K562 (cell line): ENCODE data around the gene DLGAP1. TPM values are rescaled to one million over a fixed set of nuclear protein-coding genes. Genes with fewer than 3 reads are reported as not detected.
A peak's percentile ranks its signal among the peaks of the same experiment; 100 is the strongest.

Experiments
- ASH1L ChIP-seq: fragments of 450-650 bp; IDR thresholded peaks from 2 replicates; pipeline ENCODE4 v1.6.1; 2018; ENCODE audit warnings: borderline replicate concordance, mild to moderate bottlenecking, low read depth; ENCODE audit not compliant: partially characterized antibody
- CBX5 ChIP-seq: IDR thresholded peaks from 2 replicates; pipeline ENCODE4 v1.6.1; 2014; ENCODE audit warnings: low read depth, borderline replicate concordance
- POLR3G ChIP-seq: IDR thresholded peaks from 2 replicates; pipeline ENCODE4 v1.6.1; 2011; ENCODE audit not compliant: insufficient read length, insufficient replicate concordance; ENCODE audit errors: extremely low read depth
- RFX5 ChIP-seq: IDR thresholded peaks from 2 replicates; pipeline ENCODE4 v1.6.1; 2011; ENCODE audit warnings: low read depth, mild to moderate bottlenecking, improper control_type of control experiment, low read length
- ZNF609 ChIP-seq: sonication (generic); formaldehyde crosslinking; IDR thresholded peaks from 2 replicates; pipeline ENCODE4 v1.8.1; 2023; ENCODE audit warnings: missing genetic modification reagents, mild to moderate bottlenecking, borderline replicate concordance
- ZNF778 ChIP-seq: fragments of 450-650 bp; formaldehyde crosslinking; IDR thresholded peaks from 2 replicates; pipeline ENCODE4 v1.4.0; 2020; ENCODE audit warnings: mild to moderate bottlenecking, moderate library complexity
- polyA plus RNA-seq, 8 experiments: library from polyadenylated mRNA; depleted of rRNA in 4 of 8; stranded (reverse) in 5 of 8; unstranded in 3 of 8; fragments of >200 nt; fragmentation: Nextera tagmentation in 2 of 8; fragmentation: Illumina TruSeq in 1 of 8; extraction: Ambion mirVana in 2 of 8; extraction: Trizol in 1 of 8; gene quantifications; 2 replicates each; pipeline versions ENCODE4 v1.2.1 to v1.2.3, GENCODE V29; 2011 to 2014; ENCODE audit warnings: inconsistent platforms in 1 of 8, missing spikeins in 1 of 8
- total RNA-seq, 7 experiments: library from RNA; depleted of rRNA in 6 of 7; stranded (reverse); fragments of >200 nt in 6 of 7; fragmentation: Illumina TruSeq in 2 of 7; extraction: Trizol in 2 of 7; gene quantifications; 2 replicates each; pipeline versions ENCODE4 v1.2.1 to v1.2.3, GENCODE V29; 2011 to 2021; ENCODE audit warnings: low replicate concordance in 1 of 7

The DLGAP1 gene
- total and polyA plus RNA-seq, 9 of the 15 experiments (the other 6 are each of a cell fraction or from before 2014, with no cell fraction given) = 0.04 to 0.22 (median 0.08) TPM

- TF ChIP-seq ZNF609 (CRISPR knock-in tag) (0 out of 2 replicates have a peak, but pooled peaks have one; percentile 9), ZNF778 (no peak), ASH1L (no peak), CBX5 (no peak), POLR3G (no peak), RFX5 (no peak)
Observed at GRCh38 chr18:3450799-3451182, 1004.3 kb downstream of the DLGAP1 start (continued).
